GM21786 (cell line): ENCODE results near the gene VCX3B.
"Not testable (repeated sequence)": the region's sequence is repeated elsewhere in the genome, so short reads cannot be mapped to it uniquely, and the experiment has no call there.

Experiments
- ATAC-seq: cut with Tn5 transposase; IDR thresholded peaks from one replicate; pipeline ENCODE4 v1.9.1; 2021; ENCODE audit not compliant: unreplicated experiment

VCX3B gene

GRCh38 chrX:8464530-8464929 lies at the start of gene VCX3B:
TSS of gene VCX3B (plus strand) at chrX:8464830. CDS start at chrX:8465451, 621 bp downstream.
- not testable (repeated sequence) for ATAC-seq

GRCh38 chrX:8418301-8418700 lies 46.3 kb upstream of the VCX3B start:
- no peak for ATAC-seq

GRCh38 chrX:8424912-8425311 lies 39.7 kb upstream of the VCX3B start:
- no peak for ATAC-seq

DNA sequence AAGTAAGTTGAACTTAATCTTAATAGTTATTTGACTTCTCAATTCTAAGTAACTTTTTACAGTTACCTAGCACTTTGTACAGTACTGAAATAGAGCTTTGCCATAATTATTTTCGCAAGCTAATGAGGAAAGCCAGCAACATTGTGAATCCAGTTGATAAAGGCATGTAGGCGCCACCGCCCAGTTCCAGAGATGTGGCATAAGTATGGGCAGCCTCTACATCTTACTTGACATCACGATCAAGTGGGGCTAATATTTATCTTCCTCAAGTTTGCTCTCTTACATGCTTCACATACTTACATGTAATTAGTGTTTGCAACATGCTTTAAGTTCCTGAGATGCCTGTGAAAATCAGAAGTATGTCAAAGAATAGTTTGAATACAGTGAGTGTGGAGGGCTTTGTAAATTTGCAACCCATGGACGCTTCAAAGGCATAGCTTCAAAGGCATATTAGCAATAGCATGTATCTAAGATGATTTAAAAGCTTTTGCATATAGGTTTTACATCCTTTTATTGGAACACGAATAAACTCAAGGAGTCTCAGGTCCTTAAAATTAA lies 34.9 kb upstream of the VCX3B start:
- no peak for ATAC-seq

- no peak for ATAC-seq
Measured at GRCh38 chrX:8430444-8430843, 34.2 kb upstream of the VCX3B start.

DNA sequence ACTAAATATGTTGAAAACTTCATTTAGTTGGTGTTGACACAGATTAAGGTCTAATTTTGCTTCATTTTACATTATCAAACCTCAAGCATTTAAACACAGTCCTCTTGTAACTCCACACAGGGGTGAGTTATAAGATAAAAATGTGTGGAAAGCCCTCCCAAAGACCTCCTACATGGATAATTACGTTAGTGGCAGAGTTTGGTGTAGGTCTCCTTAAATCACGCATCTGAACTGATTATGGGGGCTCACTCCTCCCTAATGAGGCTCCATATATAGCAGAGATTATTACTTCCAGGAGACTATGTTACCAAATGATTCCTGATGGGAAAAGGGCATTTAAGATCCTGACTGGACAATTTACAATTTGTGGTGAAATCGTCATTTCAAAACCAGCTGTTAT lies 32.2 kb upstream of the VCX3B start:
- no peak for ATAC-seq

- ATAC-seq: no peak
Measured at GRCh38 chrX:8433109-8434062, 31.2 kb upstream of the VCX3B start.

DNA sequence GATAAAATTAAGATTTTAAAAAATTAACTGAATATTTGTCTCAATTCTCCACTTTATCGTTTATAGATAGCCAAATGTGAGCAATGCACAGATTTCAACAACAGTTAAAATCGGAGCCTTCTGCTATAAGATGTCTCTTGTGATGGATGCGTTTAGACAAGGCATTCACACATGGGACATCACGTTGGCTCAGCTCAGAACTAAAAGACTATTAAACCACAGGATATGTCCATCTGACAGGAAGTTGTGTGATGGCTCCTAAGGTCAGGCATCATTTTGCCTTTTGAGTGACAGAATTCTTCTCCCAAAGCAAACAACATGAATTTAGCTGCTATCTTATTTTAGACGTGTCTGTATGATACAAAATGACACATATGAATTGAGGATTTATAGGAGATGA lies 17.3 kb upstream of the VCX3B start:
- ATAC-seq: no peak

DNA sequence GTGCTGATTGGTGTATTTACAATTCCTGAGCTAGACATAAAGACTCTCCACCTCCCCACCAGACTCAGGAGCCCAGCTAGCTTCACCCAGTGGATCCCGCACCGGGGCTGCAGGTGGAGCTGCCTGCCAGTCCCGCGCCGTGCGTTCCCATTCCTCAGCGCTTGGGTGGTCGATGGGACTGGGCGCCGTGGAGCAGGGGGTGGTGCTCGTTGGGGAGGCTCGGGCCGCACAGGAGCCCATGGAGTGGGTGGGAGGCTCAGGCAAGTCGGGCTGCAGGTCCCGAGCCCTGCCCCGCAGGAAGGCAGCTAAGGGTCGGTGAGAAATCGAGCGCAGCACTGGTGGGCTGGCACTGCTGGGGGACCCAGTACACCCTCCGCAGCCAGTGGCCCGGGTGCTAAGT lies 12.3 kb upstream of the VCX3B start:
- not testable (repeated sequence) for ATAC-seq

DNA sequence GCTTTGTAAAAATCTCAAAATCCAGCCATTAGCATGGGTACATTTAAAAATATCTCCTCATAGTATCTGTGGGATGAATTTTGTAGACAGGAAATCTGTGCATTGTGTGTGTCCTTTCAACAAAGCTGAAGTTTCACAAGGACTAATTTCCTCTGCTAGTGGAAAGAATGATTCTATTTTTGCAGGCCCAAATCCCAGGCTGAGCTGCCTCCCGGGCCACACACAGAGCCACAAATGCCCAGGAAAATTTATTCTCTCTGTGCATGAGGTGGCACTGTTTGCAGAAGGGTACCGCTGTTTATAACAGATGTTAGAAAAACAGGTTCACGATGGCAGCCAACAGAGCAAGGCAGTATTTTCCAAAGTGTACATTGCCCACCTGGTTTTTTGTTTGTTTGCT lies 11.0 kb upstream of the VCX3B start:
- no peak for ATAC-seq

DNA sequence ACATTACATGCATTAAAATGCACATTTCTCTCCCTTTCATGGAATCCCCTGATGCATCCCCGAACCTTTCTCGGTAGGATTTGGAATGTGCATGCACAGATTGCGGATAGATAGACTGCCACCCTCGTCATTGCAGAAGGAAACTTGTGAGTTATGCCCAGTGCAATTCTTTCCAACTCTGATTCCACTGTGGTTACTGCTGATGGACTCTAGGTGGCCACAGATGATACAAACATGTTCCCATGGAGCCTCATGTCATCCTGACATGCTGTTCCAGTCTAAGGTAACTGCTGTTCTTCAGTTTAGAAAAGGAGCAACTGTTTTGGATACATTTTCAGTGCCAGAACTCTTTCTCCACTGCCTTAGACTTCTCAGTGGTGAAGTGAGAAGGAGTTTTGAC lies 9.1 kb upstream of the VCX3B start:
- no peak for ATAC-seq

DNA sequence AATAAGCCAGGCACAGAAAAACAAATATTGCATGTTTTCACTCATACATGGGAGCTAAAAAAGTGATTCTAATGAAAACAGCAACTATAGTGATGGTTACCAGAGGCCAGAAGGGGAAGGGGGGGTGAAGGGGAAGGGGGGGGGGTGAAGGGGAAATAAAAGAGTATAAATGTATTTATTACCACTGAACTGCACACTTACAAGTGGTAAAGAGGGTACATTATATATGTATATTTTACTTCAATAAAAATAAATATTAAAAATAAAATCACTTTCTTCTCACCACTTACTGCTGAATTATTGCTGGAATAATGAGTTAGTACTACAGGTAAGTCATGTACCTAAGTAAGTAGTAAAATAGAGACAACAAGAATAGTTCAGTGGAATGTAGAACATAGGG lies 2.1 kb upstream of the VCX3B start:
- ATAC-seq: no peak

DNA sequence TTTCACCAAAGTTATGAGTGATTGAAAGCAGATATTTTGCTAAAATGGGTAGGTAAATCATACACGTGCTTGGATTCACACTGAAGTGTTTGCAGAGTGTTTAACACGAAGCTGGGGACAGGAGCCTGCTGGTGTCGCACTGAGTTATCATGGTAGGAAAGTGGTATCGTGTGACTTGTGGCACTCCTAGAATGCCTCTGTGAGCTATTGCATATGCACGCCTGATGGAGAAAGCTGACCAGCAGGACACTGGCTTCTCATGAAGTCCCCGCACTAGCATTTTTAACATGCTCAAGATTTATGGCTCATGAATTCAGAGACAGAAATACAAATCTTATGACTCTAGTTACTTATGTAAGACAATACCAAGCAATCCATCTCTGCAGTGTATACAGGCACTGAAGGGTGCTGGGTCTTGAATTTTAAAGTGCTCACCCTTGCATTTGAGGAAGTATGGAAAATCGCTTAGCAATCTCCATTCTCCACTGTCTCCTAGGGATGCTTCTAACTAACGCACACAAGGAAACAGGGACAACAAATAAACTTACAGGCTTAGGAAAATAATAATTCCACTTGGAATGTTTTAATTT lies 19.8 kb downstream of the VCX3B start:
- ATAC-seq: no peak

- ATAC-seq: not testable (repeated sequence)
Measured at GRCh38 chrX:8495036-8495435, 30.4 kb downstream of the VCX3B start.

- ATAC-seq: no peak
Measured at GRCh38 chrX:8500203-8500602, 35.6 kb downstream of the VCX3B start.

- ATAC-seq: not testable (repeated sequence)
Measured at GRCh38 chrX:8502101-8502500, 37.5 kb downstream of the VCX3B start.

DNA sequence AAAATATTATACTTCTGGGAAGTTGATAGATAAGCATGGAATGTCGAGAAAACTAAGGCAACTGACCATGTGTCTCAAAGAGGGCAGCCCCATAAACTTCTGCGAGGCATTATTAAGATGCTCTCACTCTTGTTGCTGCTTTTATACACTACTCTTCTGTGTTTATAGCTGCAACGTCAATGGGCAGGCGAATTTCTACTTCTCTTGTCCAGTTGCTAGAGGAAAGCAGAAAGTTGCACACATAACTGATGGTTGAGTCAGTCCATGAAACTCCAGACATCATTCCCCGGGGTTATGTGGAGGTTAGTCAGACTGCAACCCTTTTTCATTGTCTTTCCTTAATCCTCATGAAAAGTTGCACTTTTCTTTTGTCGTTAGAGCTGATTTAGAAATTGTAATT lies 39.8 kb downstream of the VCX3B start:
- ATAC-seq: no peak
